ENCODE results near the gene EMC1. TPM values are rescaled to one million over a fixed set of nuclear protein-coding genes. Genes with fewer than 3 reads are reported as not detected.
A peak's percentile ranks its signal among the peaks of the same experiment; 100 is the strongest.
"Not testable (repeated sequence)": the region's sequence is repeated elsewhere in the genome, so short reads cannot be mapped to it uniquely, and the experiment has no call there.

EMC1 gene
- total RNA-seq, 3 donors from 2014 or later: 22.3 to 42.3 (median 32.3) TPM

DNA sequence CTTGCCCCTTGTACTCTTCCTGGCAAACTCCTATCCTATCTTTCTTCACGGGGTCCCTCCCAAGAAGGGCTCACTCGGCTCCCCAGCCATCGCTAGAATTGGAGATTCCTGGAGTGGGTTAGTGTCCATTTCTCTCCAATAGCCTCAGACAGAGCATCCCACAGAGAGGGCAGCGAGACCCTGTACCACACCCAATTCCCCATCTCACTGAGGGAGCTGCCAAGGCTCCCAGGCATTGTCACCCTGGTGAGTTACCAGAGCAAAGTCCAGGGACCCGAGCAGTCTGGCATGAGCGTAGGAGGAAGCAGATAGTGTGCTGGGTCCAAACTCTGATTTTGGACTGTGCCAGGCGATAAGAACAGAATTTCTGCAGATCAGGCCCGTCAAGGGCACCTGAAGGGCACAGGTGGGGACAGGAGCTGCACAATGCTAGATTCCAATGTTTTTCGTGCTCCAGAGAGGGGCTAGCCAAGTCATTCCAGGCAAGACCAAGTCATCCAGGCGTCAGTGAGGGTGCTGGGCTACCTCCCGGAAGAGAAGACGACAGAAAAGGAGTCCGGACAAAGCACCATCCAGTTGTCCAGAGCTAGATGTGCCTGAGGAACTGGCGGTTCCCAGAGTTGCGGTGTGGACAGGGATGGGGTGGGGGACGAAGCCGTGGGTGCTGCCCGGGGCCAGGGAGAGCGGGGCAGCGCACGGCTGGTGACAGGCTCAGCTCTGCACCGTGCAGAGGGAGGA lies 22.0 kb upstream of the EMC1 start:
- H3K36me3 ChIP-seq: no peaks in the 10 kb centered on the region
- TF ChIP-seq POLR2AphosphoS5 (IDR thresholded peaks at IDR 0.05): no peak
- H3K27me3 ChIP-seq: no peaks in the 10 kb centered on the region
- H3K4me1 ChIP-seq: no peaks in the 10 kb centered on the region
- H3K4me3 ChIP-seq: peak overlapping the region in 2 of 3 donors; percentile 25 to 31
- H3K27ac ChIP-seq: no peak overlapping the region
- H3K9me3 ChIP-seq: no peaks in the 10 kb centered on the region
- intact Hi-C loops (cut with DNase I; ENCODE audit: low total_unique reads): no loop called here
- DNase-seq (ENCODE audit: low spot score in 2 of 2): no peak

DNA sequence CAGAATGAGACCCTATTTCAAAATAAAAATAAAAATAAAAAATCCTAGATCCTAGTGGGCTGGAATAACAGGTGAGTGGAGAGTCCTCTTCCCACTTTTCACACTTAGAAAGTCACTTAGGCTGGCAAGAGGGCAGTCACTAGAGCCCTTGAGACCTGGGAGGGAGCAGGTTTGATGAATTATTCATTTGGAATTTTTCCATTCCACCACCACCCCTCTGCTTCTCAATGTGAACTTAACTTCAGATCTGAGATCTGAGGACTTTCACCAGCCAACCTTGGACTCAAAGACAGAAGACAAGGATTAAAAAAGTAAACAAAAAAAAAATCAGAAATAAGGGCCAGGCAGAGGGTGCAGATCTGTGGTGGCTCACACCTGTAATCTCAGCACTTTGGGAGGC lies 20.7 kb upstream of the EMC1 start:
- no peaks in the 10 kb centered on the region for H3K4me1 ChIP-seq
- TF ChIP-seq POLR2A (IDR thresholded peaks at IDR 0.05): no peak
- no peak for TF ChIP-seq CTCF (IDR thresholded peaks at IDR 0.05)
- no peak for TF ChIP-seq POLR2AphosphoS5 (IDR thresholded peaks at IDR 0.05)
- H3K27ac ChIP-seq: no peak overlapping the region
- H3K27me3 ChIP-seq: no peaks in the 10 kb centered on the region
- no peaks in the 10 kb centered on the region for H3K36me3 ChIP-seq
- no peak overlapping the region for H3K4me3 ChIP-seq
- intact Hi-C loops (cut with DNase I; ENCODE audit: low total_unique reads): no loop called here
- H3K9me3 ChIP-seq: no peaks in the 10 kb centered on the region
- DNase-seq (ENCODE audit: low spot score in 2 of 2): no peak

DNA sequence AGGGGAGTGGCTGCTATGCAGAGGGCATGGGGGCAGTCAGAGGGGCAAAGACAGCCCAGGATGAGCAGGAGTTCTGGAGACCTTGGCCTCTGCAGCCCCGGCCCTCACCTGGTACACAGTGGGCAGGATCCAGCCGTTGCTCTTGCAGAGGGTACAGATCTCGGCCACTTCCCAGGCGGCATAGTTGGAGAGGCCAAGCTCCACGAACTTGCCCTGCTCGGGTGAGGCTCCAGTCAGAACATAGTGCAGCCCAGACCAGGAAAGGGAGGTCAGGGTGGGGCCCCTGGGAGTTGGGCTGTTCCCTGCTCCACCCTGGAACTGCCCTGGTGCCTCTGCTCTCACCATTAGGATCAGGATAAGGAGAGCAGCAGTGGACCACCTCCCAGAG lies 19.0 kb upstream of the EMC1 start:
- H3K36me3 ChIP-seq; intact Hi-C loops (cut with DNase I; ENCODE audit: low total_unique reads); H3K4me1 ChIP-seq; DNase-seq (ENCODE audit: low spot score in 2 of 2); H3K9me3 ChIP-seq; H3K4me3 ChIP-seq; H3K27me3 ChIP-seq; H3K27ac ChIP-seq: not testable (repeated sequence)

- H3K27ac ChIP-seq; H3K4me1 ChIP-seq; H3K4me3 ChIP-seq; DNase-seq (ENCODE audit: low spot score in 2 of 2); H3K27me3 ChIP-seq; H3K36me3 ChIP-seq; intact Hi-C loops (cut with DNase I; ENCODE audit: low total_unique reads); H3K9me3 ChIP-seq: not testable (repeated sequence)
Measured at GRCh38 chr1:19269427-19270342, 18.4 kb upstream of the EMC1 start.

DNA sequence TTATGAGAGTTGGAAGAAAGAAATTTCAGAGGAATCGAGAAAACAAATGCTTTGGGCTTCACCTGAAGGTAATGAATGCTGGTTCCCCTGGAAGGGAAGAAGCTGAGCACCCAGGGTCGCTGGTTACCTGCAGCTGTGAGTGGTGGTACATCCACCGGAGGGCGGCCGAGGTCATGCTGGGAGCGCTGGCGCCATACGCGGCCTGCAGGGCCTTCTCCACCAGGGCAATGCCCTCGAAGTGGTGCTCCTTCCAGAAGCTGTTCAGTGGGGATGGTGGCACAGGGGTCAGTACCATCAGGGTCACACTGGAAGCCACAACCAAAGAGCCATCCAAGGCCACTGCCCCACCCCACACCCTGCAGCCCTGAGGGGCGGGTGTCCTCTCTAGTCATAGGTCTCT lies 17.1 kb upstream of the EMC1 start:
- DNase-seq (ENCODE audit: low spot score in 2 of 2): no peak
- intact Hi-C loops (cut with DNase I; ENCODE audit: low total_unique reads): no loop called here
- no peak overlapping the region for H3K27ac ChIP-seq

GRCh38 chr1:19262744-19263143 lies 11.4 kb upstream of the EMC1 start:
- no peaks in the 10 kb centered on the region for H3K36me3 ChIP-seq
- no peaks in the 10 kb centered on the region for H3K9me3 ChIP-seq
- no peak overlapping the region for H3K27ac ChIP-seq
- no peaks in the 10 kb centered on the region for H3K27me3 ChIP-seq
- no peak for DNase-seq (ENCODE audit: low spot score in 2 of 2)
- intact Hi-C loops (cut with DNase I; ENCODE audit: low total_unique reads): no loop called here
- H3K4me1 ChIP-seq: no peaks in the 10 kb centered on the region
- H3K4me3 ChIP-seq: no peak overlapping the region
- TF ChIP-seq CTCF (IDR thresholded peaks at IDR 0.05) (no peak), POLR2A (IDR thresholded peaks at IDR 0.05) (no peak), POLR2AphosphoS5 (IDR thresholded peaks at IDR 0.05) (no peak)

More for the DNA sequence above, 17.1 kb upstream of the EMC1 start:
- Histone ChIP-seq H3K4me3 (no peak overlapping the region), H3K36me3 (no peaks in the 10 kb centered on the region), H3K27me3 (no peaks in the 10 kb centered on the region), H3K9me3 (no peaks in the 10 kb centered on the region), H3K4me1 (no peaks in the 10 kb centered on the region)
- TF ChIP-seq CTCF (IDR thresholded peaks at IDR 0.05) (no peak), POLR2A (IDR thresholded peaks at IDR 0.05) (no peak)

All from breast epithelium (tissue), 4 donors.